Panc1 (cell line): ENCODE measurements around the gene CST4. TPM values are rescaled to one million over a fixed set of nuclear protein-coding genes. Genes with fewer than 3 reads are reported as not detected.
"Not testable (repeated sequence)": the region's sequence is repeated elsewhere in the genome, so short reads cannot be mapped to it uniquely, and the experiment has no call there.

Experiments
- ATAC-seq: fragments of 200-7000 bp; cut with Tn5 transposase; 2 replicates; pipeline ENCODE4 v1.9.1; 2020; ENCODE audit warnings: mild to moderate bottlenecking, moderate library complexity
- BruUV-seq: library from RNA; stranded (reverse); fragments of 400-500 nt; replicated peaks from 2 replicates; lab custom pipeline; 2021; lab: Mats Ljungman, UMichigan
- CTCF ChIA-PET: fragments of 300-600 bp; sonication (Branson Sonifier 250); formaldehyde crosslinking; loops from one replicate; lab custom pipeline; 2022; ENCODE audit warnings: antibody characterized with exemption; lab: Charles Lee
- POLR2A ChIA-PET: fragments of 300-600 bp; sonication (Branson Sonifier 250); formaldehyde crosslinking; loops from one replicate; lab custom pipeline; 2022; ENCODE audit warnings: antibody characterized with exemption; lab: Charles Lee
- DNase-seq: peaks from one replicate; pipeline ENCODE4 v3.0.0-alpha.2; 2010; ENCODE audit warnings: low read depth, low spot score
- H3K27ac ChIP-seq: 2 replicates; pipeline ENCODE4 v1.5.1; 2011; ENCODE audit warnings: mild to moderate bottlenecking, low read length, inconsistent platforms
- H3K27me3 ChIP-seq: fragments of 200-500 bp; sonication (Bioruptor generic); 2 replicates; pipeline ENCODE4 v1.6.0; 2014; ENCODE audit warnings: low read length, inconsistent platforms; ENCODE audit not compliant: control insufficient read depth, insufficient read depth
- H3K36me3 ChIP-seq: fragments of 200-500 bp; sonication (Bioruptor generic); 2 replicates; pipeline ENCODE4 v1.5.1; 2014; ENCODE audit warnings: inconsistent platforms, mild to moderate bottlenecking, low read length, moderate library complexity; ENCODE audit not compliant: control insufficient read depth, insufficient read depth
- H3K4me1 ChIP-seq: 2 replicates; pipeline ENCODE4 v1.5.1; 2011; ENCODE audit warnings: inconsistent platforms, mild to moderate bottlenecking, low read length, moderate library complexity; ENCODE audit not compliant: control insufficient read depth, insufficient read depth
- H3K4me3 ChIP-seq, 2 experiments: 2 replicates each; pipeline ENCODE4 v1.5.1; 2011 to 2012; ENCODE audit warnings: low read depth in 2 of 2, low read length in 2 of 2, mild to moderate bottlenecking in 2 of 2, inconsistent platforms in 1 of 2, moderate library complexity in 1 of 2
- H3K9me3 ChIP-seq: fragments of 200-500 bp; sonication (Bioruptor generic); 2 replicates; pipeline ENCODE4 v1.5.1; 2014; ENCODE audit warnings: low read depth, mild to moderate bottlenecking, inconsistent platforms, low read length, moderate library complexity; ENCODE audit not compliant: control insufficient read depth, insufficient read depth
- POLR2AphosphoS5 ChIP-seq: IDR thresholded peaks from 2 replicates; pipeline ENCODE4 v1.6.1; 2012; ENCODE audit warnings: mild to moderate bottlenecking, low read depth, low read length, moderate library complexity
- SIN3A ChIP-seq: IDR thresholded peaks from 2 replicates; pipeline ENCODE4 v1.6.1; 2012; ENCODE audit warnings: low read depth, mild to moderate bottlenecking, low read length, moderate library complexity, borderline replicate concordance; ENCODE audit not compliant: insufficient read depth
- TCF7L2 ChIP-seq: IDR thresholded peaks from 2 replicates; pipeline ENCODE4 v1.6.1; 2011; ENCODE audit warnings: mild to moderate bottlenecking, low read depth, low read length, inconsistent platforms
- in situ Hi-C: cut with HindIII; loops from 2 replicates; pipeline ENCODE4 v1.10.0; 2016; ENCODE audit warnings: low sequenced_read_pairs, low pct_unique_long_range_greater_than_20kb
- intact Hi-C: fragments of 100-400 bp; cut with micrococcal nuclease; formaldehyde crosslinking; loops from one replicate; pipeline ENCODE4 v1.10.0; 2022; ENCODE audit not compliant: unreplicated experiment
- total RNA-seq: library from RNA; stranded (reverse); gene quantifications from one replicate; pipeline ENCODE4 v1.2.1, GENCODE V29; 2021; ENCODE audit not compliant: unreplicated experiment
- TF ChIP-seq, protein P1 (sequence below): fragments of 450-650 bp; IDR thresholded peaks from 2 replicates; pipeline ENCODE4 v1.5.1; 2017; ENCODE audit warnings: mild to moderate bottlenecking
- TF ChIP-seq, protein P2 (sequence below), 2 experiments: IDR thresholded peaks; 2 replicates each; pipeline ENCODE4 v1.6.1; 2011 to 2012; ENCODE audit warnings: low read depth in 2 of 2, control low read depth in 1 of 2, low read length in 1 of 2, mild to moderate bottlenecking in 1 of 2, moderate library complexity in 1 of 2; ENCODE audit not compliant: insufficient read depth in 1 of 2

CST4 gene
- total RNA-seq, 1 experiment from 2014 or later, result not detected

DNA sequence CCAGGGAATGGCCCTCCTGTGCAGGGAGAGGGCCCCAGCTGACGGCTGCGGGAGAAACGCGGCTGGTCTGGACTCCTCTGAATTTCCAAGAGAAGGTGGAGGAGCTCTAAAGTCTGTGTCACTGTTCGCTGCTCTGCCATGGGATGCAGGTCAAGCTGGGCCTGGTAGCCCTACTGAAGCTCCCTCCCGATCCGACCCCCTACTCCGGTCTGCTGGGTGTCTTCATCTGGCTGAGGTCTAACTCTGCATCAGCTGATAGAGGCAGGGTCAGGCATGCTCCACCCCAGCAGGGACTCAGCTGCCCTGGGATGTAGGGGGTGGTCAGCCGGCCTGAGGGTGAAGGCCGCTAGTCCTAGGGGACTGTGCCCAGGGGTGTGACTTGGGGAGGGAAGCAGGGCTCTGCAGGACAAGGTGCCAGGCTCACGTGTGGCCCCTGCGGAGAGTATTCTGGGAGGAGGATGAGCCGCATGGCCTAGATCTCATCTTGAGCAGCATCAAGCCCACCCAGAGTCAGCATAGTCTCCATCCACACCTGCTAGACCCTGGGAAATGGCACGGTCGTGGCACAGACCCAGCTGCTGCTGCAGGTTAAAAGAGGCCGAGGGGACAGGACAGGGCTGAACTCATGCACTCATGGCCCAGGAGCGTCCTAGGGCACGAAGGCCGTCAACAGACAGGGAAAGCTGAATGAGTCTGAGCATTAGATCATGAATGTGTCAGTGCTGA is 52.5 kb downstream of the CST4 start:
- Histone ChIP-seq H3K4me1 (peaks cover 8% of the 10 kb centered on the region), H3K27ac (no peak overlapping the region), H3K4me3 (peak overlapping the region; percentile 76 to 88), H3K36me3 (no peaks in the 10 kb centered on the region), H3K27me3 (no peaks in the 10 kb centered on the region), H3K9me3 (no peaks in the 10 kb centered on the region)
- DNase-seq (no peak), ATAC-seq (no peak)
- POLR2A ChIA-PET, result no interaction called here
- in situ Hi-C loops (no loop called here), intact Hi-C loops (no loop called here)
- no peak for TF ChIP-seq SIN3A
- TF ChIP-seq, protein P1, sequence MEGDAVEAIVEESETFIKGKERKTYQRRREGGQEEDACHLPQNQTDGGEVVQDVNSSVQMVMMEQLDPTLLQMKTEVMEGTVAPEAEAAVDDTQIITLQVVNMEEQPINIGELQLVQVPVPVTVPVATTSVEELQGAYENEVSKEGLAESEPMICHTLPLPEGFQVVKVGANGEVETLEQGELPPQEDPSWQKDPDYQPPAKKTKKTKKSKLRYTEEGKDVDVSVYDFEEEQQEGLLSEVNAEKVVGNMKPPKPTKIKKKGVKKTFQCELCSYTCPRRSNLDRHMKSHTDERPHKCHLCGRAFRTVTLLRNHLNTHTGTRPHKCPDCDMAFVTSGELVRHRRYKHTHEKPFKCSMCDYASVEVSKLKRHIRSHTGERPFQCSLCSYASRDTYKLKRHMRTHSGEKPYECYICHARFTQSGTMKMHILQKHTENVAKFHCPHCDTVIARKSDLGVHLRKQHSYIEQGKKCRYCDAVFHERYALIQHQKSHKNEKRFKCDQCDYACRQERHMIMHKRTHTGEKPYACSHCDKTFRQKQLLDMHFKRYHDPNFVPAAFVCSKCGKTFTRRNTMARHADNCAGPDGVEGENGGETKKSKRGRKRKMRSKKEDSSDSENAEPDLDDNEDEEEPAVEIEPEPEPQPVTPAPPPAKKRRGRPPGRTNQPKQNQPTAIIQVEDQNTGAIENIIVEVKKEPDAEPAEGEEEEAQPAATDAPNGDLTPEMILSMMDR, result no peak
- TF ChIP-seq, protein P2, sequence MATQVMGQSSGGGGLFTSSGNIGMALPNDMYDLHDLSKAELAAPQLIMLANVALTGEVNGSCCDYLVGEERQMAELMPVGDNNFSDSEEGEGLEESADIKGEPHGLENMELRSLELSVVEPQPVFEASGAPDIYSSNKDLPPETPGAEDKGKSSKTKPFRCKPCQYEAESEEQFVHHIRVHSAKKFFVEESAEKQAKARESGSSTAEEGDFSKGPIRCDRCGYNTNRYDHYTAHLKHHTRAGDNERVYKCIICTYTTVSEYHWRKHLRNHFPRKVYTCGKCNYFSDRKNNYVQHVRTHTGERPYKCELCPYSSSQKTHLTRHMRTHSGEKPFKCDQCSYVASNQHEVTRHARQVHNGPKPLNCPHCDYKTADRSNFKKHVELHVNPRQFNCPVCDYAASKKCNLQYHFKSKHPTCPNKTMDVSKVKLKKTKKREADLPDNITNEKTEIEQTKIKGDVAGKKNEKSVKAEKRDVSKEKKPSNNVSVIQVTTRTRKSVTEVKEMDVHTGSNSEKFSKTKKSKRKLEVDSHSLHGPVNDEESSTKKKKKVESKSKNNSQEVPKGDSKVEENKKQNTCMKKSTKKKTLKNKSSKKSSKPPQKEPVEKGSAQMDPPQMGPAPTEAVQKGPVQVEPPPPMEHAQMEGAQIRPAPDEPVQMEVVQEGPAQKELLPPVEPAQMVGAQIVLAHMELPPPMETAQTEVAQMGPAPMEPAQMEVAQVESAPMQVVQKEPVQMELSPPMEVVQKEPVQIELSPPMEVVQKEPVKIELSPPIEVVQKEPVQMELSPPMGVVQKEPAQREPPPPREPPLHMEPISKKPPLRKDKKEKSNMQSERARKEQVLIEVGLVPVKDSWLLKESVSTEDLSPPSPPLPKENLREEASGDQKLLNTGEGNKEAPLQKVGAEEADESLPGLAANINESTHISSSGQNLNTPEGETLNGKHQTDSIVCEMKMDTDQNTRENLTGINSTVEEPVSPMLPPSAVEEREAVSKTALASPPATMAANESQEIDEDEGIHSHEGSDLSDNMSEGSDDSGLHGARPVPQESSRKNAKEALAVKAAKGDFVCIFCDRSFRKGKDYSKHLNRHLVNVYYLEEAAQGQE (IDR thresholded peaks at IDR 0.05; ENCODE audit: insufficient read depth in 1 of 2, low read depth in 2 of 2, low read length in 1 of 2), result no peak
- no peak for TF ChIP-seq TCF7L2
- no peak for TF ChIP-seq POLR2AphosphoS5
- BruUV-seq, result TSS peak; percentile 81
- CTCF ChIA-PET, result no interaction called here

DNA sequence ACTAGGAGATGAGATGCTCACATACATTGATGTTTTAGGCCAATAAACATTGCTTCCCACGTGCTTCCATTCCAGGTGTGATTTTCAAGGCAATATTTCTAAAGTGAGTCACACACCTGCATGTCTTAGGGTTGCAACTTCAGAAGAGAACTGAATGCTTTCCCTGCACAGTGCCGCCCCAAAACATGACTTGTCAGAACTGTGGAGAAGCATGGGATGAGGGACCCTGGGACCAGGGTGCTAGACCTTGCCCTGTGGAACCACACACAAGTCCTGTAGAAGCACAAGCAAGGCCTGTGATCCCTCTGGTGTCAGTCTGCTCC is 53.1 kb downstream of the CST4 start:
- H3K9me3 ChIP-seq, ATAC-seq, H3K4me3 ChIP-seq, H3K27me3 ChIP-seq, POLR2A ChIA-PET, CTCF ChIA-PET, in situ Hi-C loops, BruUV-seq, H3K27ac ChIP-seq, DNase-seq, H3K4me1 ChIP-seq, intact Hi-C loops, H3K36me3 ChIP-seq: not testable (repeated sequence)

Other genes with a start within 250 kb of the CST4 start
- not detected for gene CSTL1, start 249.4 kb downstream of the CST4 start, total RNA-seq
- gene CST11, start 236.2 kb downstream of the CST4 start, total RNA-seq, result not detected
- gene CST8, start 197.9 kb downstream of the CST4 start, total RNA-seq, result not detected
- not detected for gene CST9L, start 120.6 kb downstream of the CST4 start, total RNA-seq
- not detected for gene CST9, start 83.1 kb downstream of the CST4 start, total RNA-seq
- 158 TPM for gene CST3, start 51.1 kb downstream of the CST4 start, total RNA-seq
- gene CST1, start 61.9 kb upstream of the CST4 start, total RNA-seq, result not detected
- gene CST2, start 137.7 kb upstream of the CST4 start, total RNA-seq, result not detected
- gene CST5, start 190.7 kb upstream of the CST4 start, total RNA-seq, result not detected